ENCODE results near the gene SPATS2.

DNA sequence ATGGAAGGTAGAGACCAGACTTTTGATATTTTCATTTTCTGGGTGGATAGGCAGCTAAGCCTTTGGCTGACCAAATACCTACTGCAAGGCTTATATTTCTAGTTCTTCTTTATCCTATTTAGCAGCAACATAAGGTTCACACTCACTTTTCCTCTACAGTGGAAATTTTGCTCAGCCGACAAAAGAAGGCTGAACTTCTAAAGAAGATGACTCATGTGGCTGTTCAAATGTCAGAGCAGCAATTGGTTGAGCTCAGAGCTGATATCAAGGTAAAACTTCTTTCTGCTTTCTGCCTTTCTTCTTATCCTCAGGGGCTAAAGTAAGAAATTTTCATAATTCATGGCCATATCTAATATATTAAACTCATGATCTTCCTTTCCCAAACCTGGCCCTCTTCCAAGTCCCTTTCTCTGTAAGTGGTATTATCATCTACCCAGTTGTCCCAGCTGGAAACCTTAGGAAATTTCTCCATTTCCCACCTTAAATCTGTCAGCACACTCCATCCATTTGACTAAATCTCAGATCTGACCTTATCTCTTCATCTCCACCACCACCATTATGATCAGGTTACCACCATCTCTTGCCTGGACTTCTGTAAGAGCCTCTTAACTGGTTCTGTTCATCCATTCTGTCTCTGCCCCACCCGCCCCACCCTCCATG is 151.8 kb downstream of the SPATS2 start:
- TF ChIP-seq, protein P1, sequence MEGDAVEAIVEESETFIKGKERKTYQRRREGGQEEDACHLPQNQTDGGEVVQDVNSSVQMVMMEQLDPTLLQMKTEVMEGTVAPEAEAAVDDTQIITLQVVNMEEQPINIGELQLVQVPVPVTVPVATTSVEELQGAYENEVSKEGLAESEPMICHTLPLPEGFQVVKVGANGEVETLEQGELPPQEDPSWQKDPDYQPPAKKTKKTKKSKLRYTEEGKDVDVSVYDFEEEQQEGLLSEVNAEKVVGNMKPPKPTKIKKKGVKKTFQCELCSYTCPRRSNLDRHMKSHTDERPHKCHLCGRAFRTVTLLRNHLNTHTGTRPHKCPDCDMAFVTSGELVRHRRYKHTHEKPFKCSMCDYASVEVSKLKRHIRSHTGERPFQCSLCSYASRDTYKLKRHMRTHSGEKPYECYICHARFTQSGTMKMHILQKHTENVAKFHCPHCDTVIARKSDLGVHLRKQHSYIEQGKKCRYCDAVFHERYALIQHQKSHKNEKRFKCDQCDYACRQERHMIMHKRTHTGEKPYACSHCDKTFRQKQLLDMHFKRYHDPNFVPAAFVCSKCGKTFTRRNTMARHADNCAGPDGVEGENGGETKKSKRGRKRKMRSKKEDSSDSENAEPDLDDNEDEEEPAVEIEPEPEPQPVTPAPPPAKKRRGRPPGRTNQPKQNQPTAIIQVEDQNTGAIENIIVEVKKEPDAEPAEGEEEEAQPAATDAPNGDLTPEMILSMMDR (IDR thresholded peaks at IDR 0.05): no peak
- TF ChIP-seq POLR2A (IDR thresholded peaks at IDR 0.05) (no peak), EP300 (IDR thresholded peaks at IDR 0.05; ENCODE audit: low read depth) (no peak)

Measured in transverse colon (tissue), 3 donors.